Lower lobe of right lung (tissue), 2 donors: ENCODE results near the gene MACO1. TPM values are rescaled to one million over a fixed set of nuclear protein-coding genes. Genes with fewer than 3 reads are reported as not detected.

Source experiments
- ATAC-seq, 2 donors: fragments of 200-7000 bp; cut with Tn5 transposase; one replicate each; pipeline ENCODE4 v1.9.1; 2020 to 2022; ENCODE audit warnings: mild to moderate bottlenecking in 2 of 2, moderate library complexity in 2 of 2
- DNase-seq: peaks from one replicate; pipeline ENCODE4 v3.0.0-alpha.2; 2020
- H3K27ac ChIP-seq: fragments of 200-600 bp; one replicate; pipeline ENCODE4 v1.8.0; 2022
- H3K27me3 ChIP-seq: fragments of 200-600 bp; one replicate; pipeline ENCODE4 v1.8.0; 2022; ENCODE audit warnings: low read depth
- H3K36me3 ChIP-seq: fragments of 200-600 bp; one replicate; pipeline ENCODE4 v1.8.0; 2022; ENCODE audit warnings: mild to moderate bottlenecking
- H3K4me1 ChIP-seq: fragments of 200-600 bp; one replicate; pipeline ENCODE4 v1.8.0; 2022
- H3K4me3 ChIP-seq: fragments of 200-600 bp; one replicate; pipeline ENCODE4 v1.8.0; 2022; ENCODE audit warnings: mild to moderate bottlenecking
- H3K9me3 ChIP-seq: fragments of 200-600 bp; one replicate; pipeline ENCODE4 v1.8.0; 2022
- CTCF ChIP-seq: fragments of 200-600 bp; IDR thresholded peaks from one replicate; pipeline ENCODE4 v1.8.0; 2022; ENCODE audit warnings: antibody characterized with exemption, mild to moderate bottlenecking
- intact Hi-C: fragments of 100-400 bp; cut with DNase I; formaldehyde crosslinking; loops from one replicate; pipeline ENCODE4 v1.11.0; 2022
- total RNA-seq: library from RNA; stranded (reverse); fragmentation: NEBNext Ultra II Directional; extraction: Animal tissue kit (Norgen Biotek cat#: 25700); gene quantifications from one replicate; pipeline ENCODE4 v1.2.1, GENCODE V29; 2021
- donor health status: DM: no; HTN: yes; CAD: no; lungs with severe emphysema.

MACO1 gene
- total RNA-seq, 1 donor from 2014 or later, result 19.7 TPM

- no peak for TF ChIP-seq CTCF
- H3K27me3 ChIP-seq, result no peaks in the 10 kb centered on the region
- intact Hi-C loops, result no loop called here
- no peaks in the 10 kb centered on the region for H3K9me3 ChIP-seq
- H3K4me3 ChIP-seq, result no peak overlapping the region
- peaks cover 40% of the 10 kb centered on the region for H3K36me3 ChIP-seq
- H3K27ac ChIP-seq, result no peak overlapping the region
- peaks cover 7% of the 10 kb centered on the region for H3K4me1 ChIP-seq
- no peak for ATAC-seq
- DNase-seq, result no peak
These were observed 70.0 kb downstream of the MACO1 start for GRCh38 chr1:25500694-25501093.

GRCh38 chr1:25501235-25502058 is 70.8 kb downstream of the MACO1 start:
- Histone ChIP-seq H3K27me3 (no peaks in the 10 kb centered on the region), H3K4me1 (peaks cover 7% of the 10 kb centered on the region), H3K27ac (peak overlapping the region; percentile 24), H3K36me3 (peaks cover 33% of the 10 kb centered on the region), H3K9me3 (no peaks in the 10 kb centered on the region), H3K4me3 (no peak overlapping the region)
- DNase-seq (no peak), ATAC-seq (no peak)
- no peak for TF ChIP-seq CTCF
- intact Hi-C loops, result no loop called here

- Histone ChIP-seq H3K27me3 (no peaks in the 10 kb centered on the region), H3K9me3 (no peaks in the 10 kb centered on the region), H3K4me1 (peaks cover 7% of the 10 kb centered on the region), H3K4me3 (no peak overlapping the region), H3K36me3 (peaks cover 19% of the 10 kb centered on the region), H3K27ac (no peak overlapping the region)
- no peak for TF ChIP-seq CTCF
- DNase-seq (no peak), ATAC-seq (no peak)
- intact Hi-C loops, result no loop called here
These were observed 72.3 kb downstream of the MACO1 start for GRCh38 chr1:25502957-25503356.

GRCh38 chr1:25503551-25504426 is 73.1 kb downstream of the MACO1 start:
- intact Hi-C loops, result no loop called here
- Histone ChIP-seq H3K36me3 (peaks cover 11% of the 10 kb centered on the region), H3K9me3 (no peaks in the 10 kb centered on the region), H3K4me3 (no peak overlapping the region), H3K27ac (no peak overlapping the region), H3K4me1 (peaks cover 7% of the 10 kb centered on the region), H3K27me3 (no peaks in the 10 kb centered on the region)
- TF ChIP-seq CTCF, result peak; percentile 67
- DNase-seq, result peak; percentile 76
- ATAC-seq, result peak; percentile 86 to 89

- H3K27me3 ChIP-seq, result no peaks in the 10 kb centered on the region
- intact Hi-C loops, result no loop called here
- TF ChIP-seq CTCF, result no peak
- DNase-seq, result no peak
- H3K4me1 ChIP-seq, result peaks cover 7% of the 10 kb centered on the region
- peaks cover 4% of the 10 kb centered on the region for H3K36me3 ChIP-seq
- H3K4me3 ChIP-seq, result no peak overlapping the region
- peak; percentile 42 to 49 for ATAC-seq
- no peaks in the 10 kb centered on the region for H3K9me3 ChIP-seq
- H3K27ac ChIP-seq, result no peak overlapping the region
These were observed 74.3 kb downstream of the MACO1 start for GRCh38 chr1:25504706-25505595.
